Loucy (cell line): ENCODE data around the gene PLPP3.

ENCODE experiments used
- H2AFZ ChIP-seq: fragments of 200-600 bp; sonication (generic); 2 replicates; pipeline ENCODE4 v1.6.0; 2016; ENCODE audit warnings: antibody characterized with exemption, mild to moderate bottlenecking, low read length, moderate library complexity
- H3F3A ChIP-seq: fragments of 200-600 bp; 2 replicates; pipeline ENCODE4 v1.6.0; 2016; ENCODE audit warnings: antibody characterized with exemption, low read depth, mild to moderate bottlenecking
- H3K27me3 ChIP-seq: fragments of 200-600 bp; sonication (generic); 2 replicates; pipeline ENCODE4 v1.6.1; 2014; ENCODE audit warnings: low read length, mild to moderate bottlenecking; ENCODE audit not compliant: insufficient read depth, poor library complexity, severe bottlenecking
- H3K36me3 ChIP-seq: fragments of 200-600 bp; sonication (generic); 2 replicates; pipeline ENCODE4 v1.6.1; 2016; ENCODE audit warnings: low read length; ENCODE audit not compliant: insufficient read depth
- H3K4me1 ChIP-seq: fragments of 200-600 bp; sonication (generic); 2 replicates; pipeline ENCODE4 v1.5.1; 2014; ENCODE audit warnings: low read length, mild to moderate bottlenecking; ENCODE audit not compliant: insufficient read depth, poor library complexity, severe bottlenecking
- H3K4me2 ChIP-seq: fragments of 200-600 bp; sonication (generic); 2 replicates; pipeline ENCODE4 v1.6.0; 2014; ENCODE audit warnings: antibody characterized with exemption, low read length, low read depth, mild to moderate bottlenecking; ENCODE audit not compliant: poor library complexity, severe bottlenecking
- H3K4me3 ChIP-seq: fragments of 200-600 bp; sonication (generic); 2 replicates; pipeline ENCODE4 v1.5.1; 2014; ENCODE audit warnings: low read length, mild to moderate bottlenecking, mixed read lengths; ENCODE audit not compliant: poor library complexity, severe bottlenecking
- H3K79me2 ChIP-seq: fragments of 200-600 bp; sonication (generic); 2 replicates; pipeline ENCODE4 v1.6.1; 2014; ENCODE audit warnings: low read length; ENCODE audit not compliant: insufficient read depth
- H3K9ac ChIP-seq: fragments of 200-600 bp; sonication (generic); 2 replicates; pipeline ENCODE4 v1.6.0; 2014; ENCODE audit warnings: mild to moderate bottlenecking, low read depth, low read length, moderate library complexity; ENCODE audit not compliant: poor library complexity, severe bottlenecking
- H3K9me2 ChIP-seq: fragments of 200-600 bp; sonication (generic); replicated peaks from 2 replicates; pipeline ENCODE4 v1.6.1; 2016; ENCODE audit warnings: low read depth, low read length, mixed read lengths
- H3K9me3 ChIP-seq: fragments of 200-600 bp; sonication (generic); 2 replicates; pipeline ENCODE4 v1.6.1; 2014; ENCODE audit warnings: mild to moderate bottlenecking, antibody characterized with exemption, low read length, low read depth; ENCODE audit not compliant: insufficient read depth
- H4K20me1 ChIP-seq: fragments of 200-600 bp; sonication (generic); 2 replicates; pipeline ENCODE4 v1.6.0; 2014; ENCODE audit warnings: antibody characterized with exemption, low read length, mild to moderate bottlenecking; ENCODE audit not compliant: insufficient read depth, poor library complexity, severe bottlenecking
- EZH2phosphoT487 ChIP-seq: fragments of 200-600 bp; IDR thresholded peaks from 2 replicates; pipeline ENCODE4 v1.6.1; 2018; ENCODE audit warnings: antibody characterized with exemption, mild to moderate bottlenecking, moderate library complexity, borderline replicate concordance
- TF ChIP-seq, protein P1 (sequence below): fragments of 200-600 bp; sonication (generic); conservative IDR thresholded peaks from 2 replicates; pipeline ENCODE4 v1.5.1; 2014; ENCODE audit warnings: mild to moderate bottlenecking, antibody characterized with exemption, low read length

The PLPP3 gene

DNA sequence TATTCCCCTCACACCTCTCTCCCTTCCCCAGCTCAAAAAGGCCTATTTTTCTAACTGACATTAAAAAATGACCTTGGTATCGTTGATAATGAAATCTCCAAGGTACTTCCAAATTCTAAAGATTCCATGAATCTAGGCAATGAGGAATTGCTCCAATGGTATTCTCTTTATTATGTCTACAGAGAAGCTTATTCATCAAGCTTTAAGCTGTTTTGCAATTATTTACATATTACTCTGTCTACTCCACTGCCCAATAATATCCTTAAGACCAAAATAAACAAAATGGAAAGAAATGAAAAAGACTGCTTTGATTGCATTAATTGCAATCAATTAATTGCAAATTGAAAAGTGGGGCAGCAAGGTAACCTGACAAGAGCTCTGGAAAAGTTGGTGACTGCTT, 7.9 kb downstream of the PLPP3 start:
- Histone ChIP-seq H3K9ac (no peak overlapping the region), H2AFZ (no peak overlapping the region), H3F3A (no peaks in the 10 kb centered on the region), H3K9me2 (no peaks in the 10 kb centered on the region), H3K4me2 (no peak overlapping the region), H3K36me3 (no peaks in the 10 kb centered on the region), H3K4me1 (no peaks in the 10 kb centered on the region), H3K27me3 (no peaks in the 10 kb centered on the region), H3K4me3 (no peak overlapping the region), H3K79me2 (no peaks in the 10 kb centered on the region), H4K20me1 (no peaks in the 10 kb centered on the region), H3K9me3 (no peaks in the 10 kb centered on the region)
- no peak for TF ChIP-seq EZH2phosphoT487
- TF ChIP-seq, protein P1, sequence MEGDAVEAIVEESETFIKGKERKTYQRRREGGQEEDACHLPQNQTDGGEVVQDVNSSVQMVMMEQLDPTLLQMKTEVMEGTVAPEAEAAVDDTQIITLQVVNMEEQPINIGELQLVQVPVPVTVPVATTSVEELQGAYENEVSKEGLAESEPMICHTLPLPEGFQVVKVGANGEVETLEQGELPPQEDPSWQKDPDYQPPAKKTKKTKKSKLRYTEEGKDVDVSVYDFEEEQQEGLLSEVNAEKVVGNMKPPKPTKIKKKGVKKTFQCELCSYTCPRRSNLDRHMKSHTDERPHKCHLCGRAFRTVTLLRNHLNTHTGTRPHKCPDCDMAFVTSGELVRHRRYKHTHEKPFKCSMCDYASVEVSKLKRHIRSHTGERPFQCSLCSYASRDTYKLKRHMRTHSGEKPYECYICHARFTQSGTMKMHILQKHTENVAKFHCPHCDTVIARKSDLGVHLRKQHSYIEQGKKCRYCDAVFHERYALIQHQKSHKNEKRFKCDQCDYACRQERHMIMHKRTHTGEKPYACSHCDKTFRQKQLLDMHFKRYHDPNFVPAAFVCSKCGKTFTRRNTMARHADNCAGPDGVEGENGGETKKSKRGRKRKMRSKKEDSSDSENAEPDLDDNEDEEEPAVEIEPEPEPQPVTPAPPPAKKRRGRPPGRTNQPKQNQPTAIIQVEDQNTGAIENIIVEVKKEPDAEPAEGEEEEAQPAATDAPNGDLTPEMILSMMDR: no peak

DNA sequence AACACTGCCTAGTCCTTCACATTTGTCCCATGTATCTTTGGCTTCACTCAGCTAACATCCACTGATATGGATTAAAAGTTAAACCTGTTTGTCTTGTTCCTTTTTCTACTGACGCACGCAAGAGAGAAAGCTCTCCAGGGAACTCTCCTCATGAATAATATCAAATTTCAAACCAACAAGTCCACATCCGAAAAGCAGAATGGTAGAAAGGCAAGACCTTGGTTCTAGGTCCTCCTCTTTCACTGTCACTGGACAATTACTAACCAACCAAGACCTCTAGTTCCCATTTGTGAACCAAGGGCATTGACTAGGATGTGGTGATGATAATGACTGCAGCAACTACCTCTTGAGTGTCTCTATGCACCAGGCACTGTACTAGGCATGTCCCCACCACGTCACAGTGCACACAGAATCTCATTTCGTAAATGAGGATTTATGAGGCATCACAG, 8.4 kb downstream of the PLPP3 start:
- Histone ChIP-seq H4K20me1 (no peaks in the 10 kb centered on the region), H3K4me3 (no peak overlapping the region), H3K9me2 (no peaks in the 10 kb centered on the region)

DNA sequence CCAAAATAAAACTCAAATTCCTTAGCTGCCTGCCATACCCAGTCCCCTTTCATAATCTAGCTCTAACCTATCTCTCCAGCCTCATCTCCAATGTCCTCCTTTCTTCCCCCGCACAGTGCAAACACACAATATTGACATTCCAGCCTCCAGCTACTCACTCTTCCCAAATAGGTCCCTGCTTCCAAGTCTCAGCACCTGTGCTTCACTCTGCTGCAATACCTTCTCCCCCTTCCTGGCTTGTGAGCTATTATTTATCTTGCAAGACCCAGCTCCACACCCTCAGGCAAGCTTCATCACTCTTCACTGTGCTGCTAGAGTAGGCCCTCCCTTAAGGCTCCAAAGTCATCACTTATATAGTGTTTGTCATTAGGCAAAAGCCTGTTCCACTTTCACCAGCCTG, 9.7 kb downstream of the PLPP3 start:
- H3K4me1 ChIP-seq: no peaks in the 10 kb centered on the region
- no peaks in the 10 kb centered on the region for H3K9me3 ChIP-seq
- no peaks in the 10 kb centered on the region for H3K27me3 ChIP-seq
- no peaks in the 10 kb centered on the region for H3K79me2 ChIP-seq
- TF ChIP-seq EZH2phosphoT487: no peak
- TF ChIP-seq, protein P1: no peak
- H4K20me1 ChIP-seq: no peaks in the 10 kb centered on the region
- no peaks in the 10 kb centered on the region for H3K36me3 ChIP-seq
- H3K4me3 ChIP-seq: no peak overlapping the region
- no peak overlapping the region for H2AFZ ChIP-seq
- H3K9ac ChIP-seq: no peak overlapping the region
- no peaks in the 10 kb centered on the region for H3K9me2 ChIP-seq
- H3K4me2 ChIP-seq: no peak overlapping the region
- H3F3A ChIP-seq: no peaks in the 10 kb centered on the region

More for the DNA sequence above, 8.4 kb downstream of the PLPP3 start:
- Histone ChIP-seq H3K4me2 (no peak overlapping the region), H3K4me1 (no peaks in the 10 kb centered on the region), H3K27me3 (no peaks in the 10 kb centered on the region), H2AFZ (no peak overlapping the region), H3K9ac (no peak overlapping the region), H3F3A (no peaks in the 10 kb centered on the region), H3K36me3 (no peaks in the 10 kb centered on the region), H3K9me3 (no peaks in the 10 kb centered on the region), H3K79me2 (no peaks in the 10 kb centered on the region)
- no peak for TF ChIP-seq EZH2phosphoT487
- TF ChIP-seq, protein P1: no peak
